B cell (primary cell): Measurements from ENCODE around the gene PIK3R3. TPM values are rescaled to one million over a fixed set of nuclear protein-coding genes. Genes with fewer than 3 reads are reported as not detected.

Source experiments
- ATAC-seq: fragments of 200-7000 bp; cut with Tn5 transposase; one replicate; pipeline ENCODE4 v1.10.0; 2021; ENCODE audit warnings: low read depth, mild to moderate bottlenecking, moderate number of reproducible peaks, moderate library complexity
- CTCF ChIA-PET: fragments of 350-600 bp; sonication (Branson Sonifier 250); formaldehyde crosslinking; loops from one replicate; lab custom pipeline; 2021; ENCODE audit warnings: antibody characterized with exemption, inconsistent platforms; lab: Charles Lee
- POLR2A ChIA-PET: fragments of 350-600 bp; sonication (Branson Sonifier 250); formaldehyde crosslinking; loops from one replicate; lab custom pipeline; 2021; ENCODE audit warnings: antibody characterized with exemption; lab: Charles Lee
- DNase-seq: peaks from one replicate; pipeline ENCODE4 v3.0.0; 2013
- H2AFZ ChIP-seq: 2 replicates; pipeline ENCODE4 v1.6.1; 2012; ENCODE audit warnings: mild to moderate bottlenecking, low read depth, low read length; ENCODE audit not compliant: insufficient read depth, poor library complexity, severe bottlenecking
- H3K27ac ChIP-seq, 2 donors: 1 replicate in 1 of 2; 2 replicates in 1 of 2; pipeline ENCODE4 v1.5.1; 2012 to 2013; ENCODE audit warnings: low read length in 2 of 2, mild to moderate bottlenecking in 2 of 2, moderate library complexity in 1 of 2
- H3K27me3 ChIP-seq, 4 experiments: fragments of 200-600 bp in 1 of 4; sonication (generic) in 1 of 4; replicated peaks in 1 of 4; 1 replicate in 2 of 4; 2 replicates in 2 of 4; pipeline versions ENCODE4 v1.6.1 to v1.7.0; 2013 to 2016; ENCODE audit warnings: low read length in 3 of 4, mild to moderate bottlenecking in 2 of 4, mixed read lengths in 1 of 4, moderate library complexity in 1 of 4; ENCODE audit not compliant: insufficient read depth in 4 of 4, control insufficient read depth in 3 of 4; ENCODE audit errors: control extremely low read depth in 1 of 4
- H3K36me3 ChIP-seq, 2 experiments: replicated peaks in 1 of 2; 1 replicate in 1 of 2; 2 replicates in 1 of 2; pipeline versions ENCODE4 v1.6.1 to v1.7.1; 2013; ENCODE audit warnings: low read length in 1 of 2; ENCODE audit not compliant: insufficient read depth in 2 of 2, control insufficient read depth in 1 of 2; ENCODE audit errors: control extremely low read depth in 1 of 2, extremely low read depth in 1 of 2
- H3K4me1 ChIP-seq, 2 donors: fragments of 200-600 bp in 1 of 2; sonication (generic) in 1 of 2; 1 replicate in 1 of 2; 2 replicates in 1 of 2; pipeline versions ENCODE4 v1.5.1 to v1.6.1; 2013 to 2017; ENCODE audit warnings: low read length in 2 of 2; ENCODE audit not compliant: control insufficient read depth in 2 of 2, insufficient read depth in 2 of 2
- H3K4me2 ChIP-seq: replicated peaks from 2 replicates; pipeline ENCODE3; 2012; ENCODE audit warnings: mild to moderate bottlenecking, low read depth, low read length; ENCODE audit not compliant: poor library complexity, severe bottlenecking
- H3K4me3 ChIP-seq, 5 experiments: fragments of 200-600 bp in 1 of 5; sonication (generic) in 1 of 5; 1 replicate in 3 of 5; 2 replicates in 2 of 5; pipeline versions ENCODE4 v1.5.1 to v1.7.0; 2011 to 2016; ENCODE audit warnings: low read length in 4 of 5, mild to moderate bottlenecking in 4 of 5, low read depth in 2 of 5, control low read depth in 1 of 5, moderate library complexity in 1 of 5; ENCODE audit not compliant: insufficient read depth in 1 of 5; ENCODE audit errors: control extremely low read depth in 1 of 5, extremely low read depth in 1 of 5
- H3K79me2 ChIP-seq: fragments of 200-600 bp; sonication (generic); one replicate; pipeline ENCODE4 v1.6.0; 2016; ENCODE audit warnings: low read length; ENCODE audit not compliant: control insufficient read depth, insufficient read depth
- H3K9ac ChIP-seq: fragments of 200-600 bp; sonication (generic); 2 replicates; pipeline ENCODE4 v1.6.1; 2017; ENCODE audit warnings: mild to moderate bottlenecking, low read length, moderate library complexity
- H3K9me3 ChIP-seq, 3 donors: one replicate each; pipeline versions ENCODE4 v1.6.1 to v1.7.1; 2013; ENCODE audit warnings: low read length in 2 of 3; ENCODE audit not compliant: control insufficient read depth in 2 of 3, insufficient read depth in 1 of 3; ENCODE audit errors: control extremely low read depth in 1 of 3
- H4K20me1 ChIP-seq: 2 replicates; pipeline ENCODE4 v1.6.0; 2012; ENCODE audit warnings: mild to moderate bottlenecking, low read length; ENCODE audit not compliant: insufficient read depth, control insufficient read depth, poor library complexity, severe bottlenecking
- H3K27ac Mint-ChIP-seq: one replicate; pipeline ENCODE4 v1.8.0; 2021; ENCODE audit warnings: mixed read lengths
- H3K27me3 Mint-ChIP-seq: one replicate; pipeline ENCODE4 v1.8.0; 2021; ENCODE audit warnings: mixed read lengths
- H3K4me1 Mint-ChIP-seq: one replicate; pipeline ENCODE4 v1.8.0; 2021; ENCODE audit warnings: mixed read lengths
- H3K4me3 Mint-ChIP-seq: one replicate; pipeline ENCODE4 v1.8.0; 2021; ENCODE audit warnings: mixed read lengths
- H3K9me3 Mint-ChIP-seq: one replicate; pipeline ENCODE4 v1.8.0; 2022; ENCODE audit warnings: mixed read lengths; ENCODE audit not compliant: insufficient read depth
- EZH2 ChIP-seq: IDR thresholded peaks from 2 replicates; pipeline ENCODE4 v1.6.1; 2012; ENCODE audit warnings: borderline replicate concordance, low read depth, mild to moderate bottlenecking, moderate library complexity, low read length; ENCODE audit not compliant: insufficient read depth, poor library complexity, severe bottlenecking
- WGBS: methylation state at CpG from one replicate; pipeline ENCODE4 v1.1.5; 2013; ENCODE audit warnings: missing lambda C conversion rate; ENCODE audit not compliant: insufficient coverage; 5-methylcytosine and 5-hydroxymethylcytosine counted together
- intact Hi-C: fragments of 100-400 bp; cut with micrococcal nuclease; formaldehyde crosslinking; loops from one replicate; pipeline ENCODE4 v1.10.0; 2022
- polyA plus RNA-seq: library from polyadenylated mRNA; depleted of rRNA; stranded (reverse); fragments of >200 nt; gene quantifications from 2 replicates; pipeline ENCODE4 v1.2.3, GENCODE V29; 2012
- total RNA-seq, 2 donors: library from RNA; stranded (reverse); fragments of 120-200 nt in 1 of 2; gene quantifications; 1 replicate in 1 of 2; 2 replicates in 1 of 2; pipeline versions ENCODE4 v1.2.3 to v1.2.4, GENCODE V29; 2013 to 2022
- TF ChIP-seq, protein P1 (sequence below): fragments of 200-600 bp; IDR thresholded peaks from one replicate; pipeline ENCODE4 v1.8.0; 2022; ENCODE audit warnings: antibody characterized with exemption, mild to moderate bottlenecking

PIK3R3 gene
- total and polyA plus RNA-seq, 2 donors (not counting 1 experiment from before 2014, with no cell fraction given) = 0.06 to 0.17 TPM

DNA sequence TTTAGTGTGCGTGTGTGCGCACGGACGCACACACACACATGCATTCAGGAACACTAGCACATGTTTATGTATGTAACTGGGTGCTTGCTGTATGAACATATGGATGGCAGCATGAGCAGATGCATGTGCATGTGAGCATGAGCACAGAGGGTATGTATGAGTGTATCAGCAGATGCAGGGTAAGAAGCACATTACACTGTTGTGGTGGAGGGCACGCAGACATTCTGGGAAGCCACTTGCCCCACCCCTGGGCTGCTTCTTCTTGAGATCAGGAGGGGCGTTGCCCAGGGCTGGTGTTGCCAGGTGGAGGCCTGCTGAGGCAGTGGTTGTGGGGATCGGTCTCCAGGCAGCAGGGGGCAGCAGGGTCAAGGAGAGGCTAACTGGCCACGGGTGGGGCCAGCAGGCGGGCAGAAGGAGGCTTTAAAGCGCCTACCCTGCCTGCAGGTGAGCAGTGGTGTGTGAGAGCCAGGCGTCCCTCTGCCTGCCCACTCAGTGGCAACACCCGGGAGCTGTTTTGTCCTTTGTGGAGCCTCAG is 47.7 kb upstream of the PIK3R3 start:
- Mint-ChIP-seq H3K4me1 (peaks cover 11% of the 10 kb centered on the region), H3K27ac (no peak overlapping the region), H3K27me3 (no peaks in the 10 kb centered on the region), H3K4me3 (no peak overlapping the region), H3K9me3 (no peaks in the 10 kb centered on the region)
- no peaks in the 10 kb centered on the region for H3K36me3 ChIP-seq
- peaks cover 14 to 19% of the 10 kb centered on the region in 2 donors for H3K4me1 ChIP-seq
- TF ChIP-seq, protein P1, sequence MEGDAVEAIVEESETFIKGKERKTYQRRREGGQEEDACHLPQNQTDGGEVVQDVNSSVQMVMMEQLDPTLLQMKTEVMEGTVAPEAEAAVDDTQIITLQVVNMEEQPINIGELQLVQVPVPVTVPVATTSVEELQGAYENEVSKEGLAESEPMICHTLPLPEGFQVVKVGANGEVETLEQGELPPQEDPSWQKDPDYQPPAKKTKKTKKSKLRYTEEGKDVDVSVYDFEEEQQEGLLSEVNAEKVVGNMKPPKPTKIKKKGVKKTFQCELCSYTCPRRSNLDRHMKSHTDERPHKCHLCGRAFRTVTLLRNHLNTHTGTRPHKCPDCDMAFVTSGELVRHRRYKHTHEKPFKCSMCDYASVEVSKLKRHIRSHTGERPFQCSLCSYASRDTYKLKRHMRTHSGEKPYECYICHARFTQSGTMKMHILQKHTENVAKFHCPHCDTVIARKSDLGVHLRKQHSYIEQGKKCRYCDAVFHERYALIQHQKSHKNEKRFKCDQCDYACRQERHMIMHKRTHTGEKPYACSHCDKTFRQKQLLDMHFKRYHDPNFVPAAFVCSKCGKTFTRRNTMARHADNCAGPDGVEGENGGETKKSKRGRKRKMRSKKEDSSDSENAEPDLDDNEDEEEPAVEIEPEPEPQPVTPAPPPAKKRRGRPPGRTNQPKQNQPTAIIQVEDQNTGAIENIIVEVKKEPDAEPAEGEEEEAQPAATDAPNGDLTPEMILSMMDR = no peak
- TF ChIP-seq EZH2 = no peak
- H3K27ac ChIP-seq = no peak overlapping the region
- intact Hi-C loops = no loop called here
- POLR2A ChIA-PET = interaction anchor here (0.6 kb wide), 1 partner anchor 52 kb away, joined by 5 read pairs; no protein-coding TSS in a partner anchor
- no peak overlapping the region for H2AFZ ChIP-seq
- H3K4me2 ChIP-seq = no peak overlapping the region
- DNase-seq (peak; percentile 27), ATAC-seq (no peak)
- no peaks in the 10 kb centered on the region for H3K27me3 ChIP-seq
- CTCF ChIA-PET = interaction anchor here (1.4 to 13.8 kb wide), 4 partner anchors 13 to 494 kb away, joined by 3 to 249 read pairs (median 10); partner anchors contain the start of gene GPBP1L1
- no peaks in the 10 kb centered on the region for H3K79me2 ChIP-seq
- H3K9ac ChIP-seq = no peak overlapping the region
- 62% methylated on average over 8 of the region's 12 CpGs for whole genome bisulfite sequencing
- no peak overlapping the region for H3K4me3 ChIP-seq
- H3K9me3 ChIP-seq = no peaks in the 10 kb centered on the region
- no peaks in the 10 kb centered on the region for H4K20me1 ChIP-seq
